KG1 (cell line): ENCODE results near the gene GMIP.
"Not testable (repeated sequence)": the region's sequence is repeated elsewhere in the genome, so short reads cannot be mapped to it uniquely, and the experiment has no call there.

ENCODE experiments used
- DNase-seq: peaks from one replicate; lab custom pipeline; 2025; lab: John Stamatoyannopoulos, UW

GMIP gene

GRCh38 chr19:19634516-19635312 is 8.7 kb downstream of the GMIP start:
- no peak for DNase-seq

GRCh38 chr19:19633711-19634515 is 9.5 kb downstream of the GMIP start:
- no peak for DNase-seq

GRCh38 chr19:19632661-19633060 is 10.8 kb downstream of the GMIP start:
- DNase-seq = no peak

- DNase-seq = no peak
Measured at GRCh38 chr19:19631346-19631745, 12.1 kb downstream of the GMIP start.

- DNase-seq = no peak
Measured at GRCh38 chr19:19630426-19630825, 13.0 kb downstream of the GMIP start.

- no peak for DNase-seq
Measured at GRCh38 chr19:19630062-19630414, 13.4 kb downstream of the GMIP start.

- no peak for DNase-seq
Measured at GRCh38 chr19:19628501-19629134, 14.8 kb downstream of the GMIP start.

GRCh38 chr19:19627621-19628500 is 15.6 kb downstream of the GMIP start, which contains the start of gene LPAR2:
TSS of gene LPAR2 (minus strand) at chr19:19628220. CDS start at chr19:19627275, 945 bp downstream.
- no peak for DNase-seq

- no peak for DNase-seq
Measured at GRCh38 chr19:19626516-19627472, 16.7 kb downstream of the GMIP start.

GRCh38 chr19:19624032-19624570 is 19.4 kb downstream of the GMIP start:
- DNase-seq = no peak

- no peak for DNase-seq
Measured at GRCh38 chr19:19623383-19623782, 20.1 kb downstream of the GMIP start.

GRCh38 chr19:19619849-19620210 is 23.6 kb downstream of the GMIP start:
- DNase-seq = no peak

- DNase-seq = no peak
Measured at GRCh38 chr19:19619181-19619848, 24.1 kb downstream of the GMIP start.

- DNase-seq = peak; percentile 73
Measured at GRCh38 chr19:19618219-19619051, 25.0 kb downstream of the GMIP start, which contains the start of gene PBX4. TSS of gene PBX4 (minus strand) at chr19:19618687. CDS start at chr19:19618629, 58 bp downstream.

GRCh38 chr19:19615086-19615485 is 28.4 kb downstream of the GMIP start:
- no peak for DNase-seq

- DNase-seq = no peak
Measured at GRCh38 chr19:19613506-19613905, 30.0 kb downstream of the GMIP start.

GRCh38 chr19:19610376-19611202 is 32.9 kb downstream of the GMIP start:
- no peak for DNase-seq

- DNase-seq = not testable (repeated sequence)
Measured at GRCh38 chr19:19606686-19607085, 36.8 kb downstream of the GMIP start.
